Glutamatergic neuron (in vitro differentiated cells): Measurements from ENCODE around the gene TMEM81. TPM values are rescaled to one million over a fixed set of nuclear protein-coding genes. Genes with fewer than 3 reads are reported as not detected.

Experiments used
- DNase-seq: peaks from one replicate; pipeline ENCODE4 v3.0.0; 2022
- H3K27ac Mint-ChIP-seq: one replicate; pipeline ENCODE4 v1.8.0; 2020; ENCODE audit warnings: mild to moderate bottlenecking, mixed read lengths, inconsistent platforms; ENCODE audit not compliant: unreplicated experiment
- H3K27me3 Mint-ChIP-seq: one replicate; pipeline ENCODE4 v1.8.0; 2020; ENCODE audit warnings: mild to moderate bottlenecking, moderate library complexity, mixed read lengths, inconsistent platforms; ENCODE audit not compliant: unreplicated experiment
- H3K36me3 Mint-ChIP-seq: one replicate; pipeline ENCODE4 v1.8.0; 2020; ENCODE audit warnings: mild to moderate bottlenecking, mixed read lengths, inconsistent platforms; ENCODE audit not compliant: unreplicated experiment
- H3K4me1 Mint-ChIP-seq: one replicate; pipeline ENCODE4 v1.8.0; 2020; ENCODE audit warnings: mild to moderate bottlenecking, low read depth, mixed read lengths, inconsistent platforms; ENCODE audit not compliant: unreplicated experiment
- H3K4me3 Mint-ChIP-seq: one replicate; pipeline ENCODE4 v1.8.0; 2020; ENCODE audit warnings: mild to moderate bottlenecking, mixed read lengths, inconsistent platforms; ENCODE audit not compliant: unreplicated experiment
- H3K9me3 Mint-ChIP-seq: one replicate; pipeline ENCODE4 v1.8.0; 2020; ENCODE audit warnings: mild to moderate bottlenecking, moderate library complexity, mixed read lengths, inconsistent platforms; ENCODE audit not compliant: unreplicated experiment
- total RNA-seq: library from RNA; stranded (reverse); fragmentation: NEBNext Ultra II Directional; extraction: Animal tissue kit (Norgen Biotek cat#: 25700); gene quantifications from one replicate; pipeline ENCODE4 v1.2.1, GENCODE V29; 2021; ENCODE audit not compliant: unreplicated experiment
- TF ChIP-seq, protein P1 (sequence below): fragments of 200-600 bp; sonication (generic); IDR thresholded peaks from one replicate; pipeline ENCODE4 v1.5.0; 2021; ENCODE audit not compliant: partially characterized antibody, unreplicated experiment

TMEM81 gene
- total RNA-seq, 1 donor from 2014 or later = 9.3 TPM

DNA sequence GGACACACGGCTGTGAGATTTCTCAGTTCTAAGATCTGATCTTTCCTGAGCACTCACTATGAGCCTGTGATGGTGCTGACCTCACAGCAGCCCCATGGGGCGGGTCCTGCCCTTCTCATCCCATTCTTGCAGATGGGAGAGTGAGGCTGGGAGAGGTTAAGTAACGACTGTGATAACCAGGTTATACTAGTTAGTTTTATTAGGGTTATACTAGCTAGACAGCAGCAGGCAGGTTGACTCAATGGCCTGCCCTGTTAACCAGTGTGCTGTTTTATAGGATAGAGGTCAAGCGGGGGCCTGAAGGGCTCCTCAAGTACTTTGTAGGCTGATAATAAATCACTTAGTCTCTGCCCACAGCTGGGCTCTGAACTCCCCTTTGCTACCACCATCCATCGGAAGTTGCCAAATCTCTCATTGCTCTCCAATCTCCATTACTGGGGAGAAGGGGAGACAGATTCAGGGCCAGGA, 36.5 kb downstream of the TMEM81 start:
- H3K9me3 Mint-ChIP-seq = peaks cover 6% of the 10 kb centered on the region
- no peak for DNase-seq
- H3K4me3 Mint-ChIP-seq = peak overlapping the region; percentile 11
- no peak overlapping the region for H3K27ac Mint-ChIP-seq
- peaks cover 49% of the 10 kb centered on the region for H3K4me1 Mint-ChIP-seq
- peaks cover 15% of the 10 kb centered on the region for H3K27me3 Mint-ChIP-seq
- no peaks in the 10 kb centered on the region for H3K36me3 Mint-ChIP-seq
- TF ChIP-seq, protein P1, sequence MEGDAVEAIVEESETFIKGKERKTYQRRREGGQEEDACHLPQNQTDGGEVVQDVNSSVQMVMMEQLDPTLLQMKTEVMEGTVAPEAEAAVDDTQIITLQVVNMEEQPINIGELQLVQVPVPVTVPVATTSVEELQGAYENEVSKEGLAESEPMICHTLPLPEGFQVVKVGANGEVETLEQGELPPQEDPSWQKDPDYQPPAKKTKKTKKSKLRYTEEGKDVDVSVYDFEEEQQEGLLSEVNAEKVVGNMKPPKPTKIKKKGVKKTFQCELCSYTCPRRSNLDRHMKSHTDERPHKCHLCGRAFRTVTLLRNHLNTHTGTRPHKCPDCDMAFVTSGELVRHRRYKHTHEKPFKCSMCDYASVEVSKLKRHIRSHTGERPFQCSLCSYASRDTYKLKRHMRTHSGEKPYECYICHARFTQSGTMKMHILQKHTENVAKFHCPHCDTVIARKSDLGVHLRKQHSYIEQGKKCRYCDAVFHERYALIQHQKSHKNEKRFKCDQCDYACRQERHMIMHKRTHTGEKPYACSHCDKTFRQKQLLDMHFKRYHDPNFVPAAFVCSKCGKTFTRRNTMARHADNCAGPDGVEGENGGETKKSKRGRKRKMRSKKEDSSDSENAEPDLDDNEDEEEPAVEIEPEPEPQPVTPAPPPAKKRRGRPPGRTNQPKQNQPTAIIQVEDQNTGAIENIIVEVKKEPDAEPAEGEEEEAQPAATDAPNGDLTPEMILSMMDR = no peak

DNA sequence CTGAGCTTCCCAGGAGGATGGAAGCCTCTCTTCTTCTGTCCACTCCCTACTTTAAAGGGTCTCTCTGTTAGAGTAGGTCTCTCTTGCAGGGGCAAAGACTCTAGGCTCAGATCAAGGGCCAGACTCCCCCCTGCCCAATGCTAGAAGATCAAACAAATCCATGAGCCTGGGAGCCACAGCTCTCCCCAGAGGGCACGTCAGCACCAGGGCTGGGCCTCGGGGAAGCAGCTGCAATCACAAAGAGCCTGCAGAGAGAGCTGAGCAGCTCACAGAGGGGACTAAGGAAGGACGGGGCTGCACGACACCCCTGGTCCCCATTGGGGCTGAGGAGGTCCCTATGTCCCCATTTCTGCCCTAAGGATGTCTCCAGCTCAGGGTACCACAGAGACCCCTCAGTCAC, 37.4 kb downstream of the TMEM81 start:
- TF ChIP-seq, protein P1 = no peak
- Mint-ChIP-seq H3K9me3 (peaks cover 6% of the 10 kb centered on the region), H3K36me3 (no peaks in the 10 kb centered on the region), H3K4me1 (peaks cover 51% of the 10 kb centered on the region), H3K27me3 (peaks cover 20% of the 10 kb centered on the region), H3K27ac (no peak overlapping the region), H3K4me3 (peak overlapping the region; percentile 89)
- DNase-seq = no peak

DNA sequence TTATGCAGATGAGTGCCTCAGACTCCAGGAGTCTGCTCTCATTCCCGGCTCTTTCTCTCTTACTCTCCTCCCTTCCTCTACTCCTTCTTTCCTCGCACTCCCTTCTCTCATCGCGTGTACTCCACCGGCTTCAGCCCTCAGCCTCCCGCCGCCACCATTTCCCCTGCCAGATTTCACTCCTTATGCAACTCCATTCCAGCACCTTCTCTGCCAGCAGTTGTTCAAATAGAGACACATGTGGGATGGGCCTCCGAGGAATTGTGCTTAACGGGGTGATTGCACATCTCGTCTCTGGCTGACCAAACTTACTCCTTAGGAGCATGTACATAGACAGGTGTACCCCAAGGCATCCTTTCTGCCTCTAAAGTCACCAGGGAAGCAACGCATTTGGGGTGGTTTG, 39.1 kb downstream of the TMEM81 start:
- Mint-ChIP-seq H3K27me3 (peaks cover 29% of the 10 kb centered on the region), H3K36me3 (no peaks in the 10 kb centered on the region), H3K27ac (no peak overlapping the region), H3K4me1 (peaks cover 55% of the 10 kb centered on the region), H3K9me3 (peaks cover 7% of the 10 kb centered on the region), H3K4me3 (peak overlapping the region; percentile 89)
- no peak for DNase-seq
- TF ChIP-seq, protein P1 = no peak

DNA sequence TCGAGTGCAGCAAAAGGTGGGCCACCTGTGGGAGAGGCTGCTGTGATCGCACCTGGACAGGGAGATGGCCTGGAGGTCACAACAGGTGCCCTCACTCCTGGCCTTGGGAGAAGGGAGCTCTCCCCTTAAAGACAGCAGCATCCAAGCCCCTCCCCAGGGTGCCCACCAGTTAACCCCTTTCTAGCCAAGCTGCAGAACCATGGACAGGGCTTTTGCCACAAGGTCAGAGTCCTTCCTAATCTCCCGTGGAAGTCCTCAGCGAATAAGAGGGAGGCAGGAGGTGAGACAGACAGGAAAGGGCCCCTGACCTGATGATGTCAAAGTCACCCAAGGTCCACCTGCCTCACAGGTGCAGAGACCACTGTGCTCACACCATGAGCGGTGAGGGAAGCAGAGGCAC, 39.5 kb downstream of the TMEM81 start:
- no peak for DNase-seq
- Mint-ChIP-seq H3K27ac (no peak overlapping the region), H3K4me3 (peak overlapping the region; percentile 89), H3K9me3 (peaks cover 7% of the 10 kb centered on the region), H3K36me3 (no peaks in the 10 kb centered on the region), H3K27me3 (peaks cover 27% of the 10 kb centered on the region), H3K4me1 (peaks cover 56% of the 10 kb centered on the region)
- TF ChIP-seq, protein P1 = no peak

DNA sequence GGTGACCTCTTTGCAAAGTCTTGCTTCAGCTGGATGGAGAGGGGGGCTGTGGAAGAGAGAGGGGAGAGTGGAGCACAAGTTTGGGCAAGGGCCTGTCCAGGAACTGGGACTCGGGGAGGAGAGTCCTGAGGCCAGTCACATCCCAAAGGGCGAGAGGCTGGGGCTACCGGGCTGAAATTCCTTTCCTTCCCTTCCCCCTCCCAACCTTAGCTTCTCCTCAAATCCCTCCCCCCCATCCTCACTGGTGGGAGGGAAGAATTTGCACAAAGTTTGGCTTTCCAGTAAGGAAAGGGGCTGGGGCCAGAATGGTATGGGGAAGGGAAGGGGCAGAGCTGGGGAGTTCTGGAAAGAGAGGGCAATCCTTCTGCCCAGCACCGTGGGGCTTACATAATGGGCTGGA, 40.4 kb downstream of the TMEM81 start:
- no peak overlapping the region for H3K27ac Mint-ChIP-seq
- H3K4me3 Mint-ChIP-seq = peak overlapping the region; percentile 89
- DNase-seq = no peak
- peaks cover 26% of the 10 kb centered on the region for H3K27me3 Mint-ChIP-seq
- peaks cover 54% of the 10 kb centered on the region for H3K4me1 Mint-ChIP-seq
- no peaks in the 10 kb centered on the region for H3K36me3 Mint-ChIP-seq
- TF ChIP-seq, protein P1 = no peak
- H3K9me3 Mint-ChIP-seq = peaks cover 4% of the 10 kb centered on the region
